Muscle of leg (tissue), 11 donors: ENCODE measurements around the gene DNAJB11. TPM values are rescaled to one million over a fixed set of nuclear protein-coding genes. Genes with fewer than 3 reads are reported as not detected.
"Not testable (repeated sequence)": the region's sequence is repeated elsewhere in the genome, so short reads cannot be mapped to it uniquely, and the experiment has no call there.

Experiments used
- DNase-seq: peaks from one replicate; pipeline ENCODE4 v3.0.0; 2013
- H3K27ac ChIP-seq: one replicate; pipeline ENCODE4 v1.5.1; 2013; ENCODE audit warnings: mild to moderate bottlenecking, low read length, control low read depth
- H3K27me3 ChIP-seq: one replicate; pipeline ENCODE4 v1.6.1; 2013; ENCODE audit warnings: low read length; ENCODE audit not compliant: control insufficient read depth, insufficient read depth
- H3K36me3 ChIP-seq: one replicate; pipeline ENCODE4 v1.6.1; 2013; ENCODE audit warnings: low read length; ENCODE audit not compliant: control insufficient read depth, insufficient read depth
- H3K4me1 ChIP-seq: one replicate; pipeline ENCODE4 v1.6.1; 2013; ENCODE audit warnings: low read length; ENCODE audit not compliant: control insufficient read depth, insufficient read depth
- H3K4me3 ChIP-seq: one replicate; pipeline ENCODE4 v1.5.1; 2013; ENCODE audit warnings: low read length, control low read depth
- H3K9me3 ChIP-seq: replicated peaks from 2 replicates; pipeline ENCODE4 v1.6.1; 2013; ENCODE audit warnings: low read depth, low read length; ENCODE audit not compliant: control insufficient read depth
- WGBS: methylation state at CpG from one replicate; pipeline ENCODE4 v1.1.5; 2013; ENCODE audit warnings: missing lambda C conversion rate; ENCODE audit not compliant: insufficient coverage; 5-methylcytosine and 5-hydroxymethylcytosine counted together
- polyA plus RNA-seq, 8 donors: library from polyadenylated mRNA; unstranded; fragments of 120-200 nt; gene quantifications; one replicate each; pipeline versions ENCODE4 v1.2.1 to v1.2.3, GENCODE V29; 2013; ENCODE audit warnings: inconsistent platforms in 1 of 8, low replicate concordance in 1 of 8; ENCODE audit not compliant: insufficient read length in 8 of 8, insufficient read depth in 1 of 8
- total RNA-seq: library from RNA; stranded (reverse); fragments of 120-200 nt; gene quantifications from one replicate; pipeline ENCODE4 v1.2.4, GENCODE V29; 2013

Gene DNAJB11
- total and polyA plus RNA-seq, 9 donors: 30.3 to 49.7 (median 39.6) TPM

- DNase-seq: no peak
- no peaks in the 10 kb centered on the region for H3K27me3 ChIP-seq
- no CpG with 5 or more reads among the region's 3 CpGs for WGBS
- no peaks in the 10 kb centered on the region for H3K4me1 ChIP-seq
- H3K9me3 ChIP-seq: no peaks in the 10 kb centered on the region
- H3K36me3 ChIP-seq: peaks cover 32% of the 10 kb centered on the region
- H3K27ac ChIP-seq: no peak overlapping the region
- H3K4me3 ChIP-seq: no peak overlapping the region
Observed at GRCh38 chr3:186549497-186549896, 21.0 kb upstream of the DNAJB11 start.

- Histone ChIP-seq H3K27ac (no peak overlapping the region), H3K4me1 (no peaks in the 10 kb centered on the region), H3K4me3 (no peak overlapping the region), H3K27me3 (no peaks in the 10 kb centered on the region), H3K36me3 (peaks cover 43% of the 10 kb centered on the region), H3K9me3 (no peaks in the 10 kb centered on the region)
- WGBS: 100% methylated on average over 4 of the region's 6 CpGs
- DNase-seq: no peak
Observed at GRCh38 chr3:186551387-186551786, 19.1 kb upstream of the DNAJB11 start.

- no peak for DNase-seq
- WGBS: 82% methylated on average over 3 of the region's 5 CpGs
- H3K27me3 ChIP-seq: no peaks in the 10 kb centered on the region
- H3K27ac ChIP-seq: no peak overlapping the region
- no peak overlapping the region for H3K4me3 ChIP-seq
- no peaks in the 10 kb centered on the region for H3K4me1 ChIP-seq
- peaks cover 52% of the 10 kb centered on the region for H3K36me3 ChIP-seq
- H3K9me3 ChIP-seq: no peaks in the 10 kb centered on the region
Observed at GRCh38 chr3:186552408-186553031, 18.0 kb upstream of the DNAJB11 start.

GRCh38 chr3:186564586-186564985 is 5.9 kb upstream of the DNAJB11 start:
- H3K27me3 ChIP-seq: no peaks in the 10 kb centered on the region
- DNase-seq: no peak
- no peak overlapping the region for H3K27ac ChIP-seq
- H3K4me3 ChIP-seq: no peak overlapping the region
- no peaks in the 10 kb centered on the region for H3K9me3 ChIP-seq
- H3K4me1 ChIP-seq: peaks cover 13% of the 10 kb centered on the region
- H3K36me3 ChIP-seq: no peaks in the 10 kb centered on the region

GRCh38 chr3:186566772-186567071 is 3.8 kb upstream of the DNAJB11 start:
- peak overlapping the region; percentile 89 for H3K27ac ChIP-seq
- H3K36me3 ChIP-seq: no peaks in the 10 kb centered on the region
- peak overlapping the region; percentile 95 for H3K4me3 ChIP-seq
- H3K27me3 ChIP-seq: no peaks in the 10 kb centered on the region
- DNase-seq: no peak
- no peaks in the 10 kb centered on the region for H3K9me3 ChIP-seq
- peaks cover 24% of the 10 kb centered on the region for H3K4me1 ChIP-seq
- WGBS: 0% methylated on average over 14 of the region's 14 CpGs

- Histone ChIP-seq H3K27ac (peak within 1 kb of the TSS; percentile 89), H3K36me3 (no peaks in the 10 kb centered on the region), H3K4me3 (peak within 1 kb of the TSS; percentile 95), H3K27me3 (no peaks in the 10 kb centered on the region), H3K9me3 (no peaks in the 10 kb centered on the region), H3K4me1 (peaks cover 24% of the 10 kb centered on the region)
- peak; percentile 95 for DNase-seq
- WGBS: 0% methylated on average over 63 of the region's 66 CpGs
Observed at GRCh38 chr3:186567072-186567921, 3.2 kb upstream of the DNAJB11 start, which contains the start of gene TBCCD1. TBCCD1 (minus strand) TSS chr3:186567339; CDS start chr3:186564329, 3,010 bp downstream.

- 74% methylated on average over 3 of the region's 11 CpGs for WGBS
- H3K4me1 ChIP-seq: peaks cover 24% of the 10 kb centered on the region
- H3K27ac ChIP-seq: peak overlapping the region; percentile 94
- not testable (repeated sequence) for H3K36me3 ChIP-seq, H3K9me3 ChIP-seq, H3K4me3 ChIP-seq, DNase-seq, H3K27me3 ChIP-seq
Observed at GRCh38 chr3:186569361-186569760, 1.2 kb upstream of the DNAJB11 start.

GRCh38 chr3:186569779-186570095 is 783 bp upstream of the DNAJB11 start:
- Histone ChIP-seq H3K36me3 (peaks cover 6% of the 10 kb centered on the region), H3K27me3 (no peaks in the 10 kb centered on the region), H3K27ac (peak overlapping the region; percentile 94), H3K9me3 (no peaks in the 10 kb centered on the region), H3K4me3 (peak overlapping the region; percentile 68), H3K4me1 (peaks cover 24% of the 10 kb centered on the region)
- WGBS: 12% methylated on average over 4 of the region's 7 CpGs
- DNase-seq: no peak

- WGBS: 10% methylated on average over 19 of the region's 21 CpGs
- H3K27ac ChIP-seq: peak overlapping the region; percentile 70
- no peaks in the 10 kb centered on the region for H3K9me3 ChIP-seq
- peaks cover 11% of the 10 kb centered on the region for H3K36me3 ChIP-seq
- peak overlapping the region; percentile 81 for H3K4me3 ChIP-seq
- DNase-seq: no peak
- peaks cover 22% of the 10 kb centered on the region for H3K4me1 ChIP-seq
- H3K27me3 ChIP-seq: no peaks in the 10 kb centered on the region
Observed at GRCh38 chr3:186570941-186571643, 572 bp downstream of the DNAJB11 start.

- no peak for DNase-seq
- Histone ChIP-seq H3K27me3 (no peaks in the 10 kb centered on the region), H3K4me3 (peak overlapping the region; percentile 3), H3K9me3 (no peaks in the 10 kb centered on the region), H3K4me1 (peaks cover 17% of the 10 kb centered on the region), H3K36me3 (peaks cover 16% of the 10 kb centered on the region), H3K27ac (no peak overlapping the region)
- no CpG with 5 or more reads among the region's 2 CpGs for WGBS
Observed at GRCh38 chr3:186571644-186572013, 1.1 kb downstream of the DNAJB11 start.
